ENCODE data around the gene C6orf47. TPM values are rescaled to one million over a fixed set of nuclear protein-coding genes. Genes with fewer than 3 reads are reported as not detected.

C6orf47 gene
- total and polyA plus RNA-seq, 2 donors from 2014 or later: 25.5 to 26.5 TPM

DNA sequence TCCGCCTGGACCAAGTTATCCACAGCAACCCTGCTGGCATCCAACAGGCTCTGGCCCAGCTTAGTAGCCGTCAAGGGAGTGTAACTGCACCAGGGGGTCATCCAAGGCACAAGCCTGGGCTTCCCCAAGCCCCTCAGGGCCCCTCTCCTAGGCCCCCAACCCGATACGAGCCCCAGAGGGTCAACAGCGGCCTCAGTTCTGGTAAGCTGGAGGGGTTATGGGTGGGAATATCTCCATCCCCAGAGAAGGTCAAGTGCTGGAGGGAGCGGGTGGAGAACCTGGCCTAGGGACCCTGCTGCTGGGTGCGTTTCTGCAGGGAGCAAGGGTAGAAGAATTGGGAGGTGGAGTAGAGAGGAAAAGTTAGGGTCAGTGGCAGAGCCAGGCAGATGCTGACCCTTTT is 27.1 kb downstream of the C6orf47 start:
- DNase-seq (no peak), FAIRE-seq (no peak)
- no peak overlapping the region for H3K27ac ChIP-seq (ENCODE audit: low read depth in 2 of 2, low read length in 2 of 2)
- peaks cover 12 to 77% (median 34%) of the 10 kb centered on the region in 3 donors for H3K36me3 ChIP-seq (ENCODE audit: control insufficient read depth in 2 of 3, insufficient read depth in 3 of 3, low read length in 3 of 3)
- intact Hi-C loops (cut with DNase I): no loop called here
- H3K4me1 ChIP-seq (ENCODE audit: control insufficient read depth in 2 of 3, insufficient read depth in 2 of 3, low read depth in 1 of 3, low read length in 3 of 3): no peaks in the 10 kb centered on the region
- no peak overlapping the region for H3K4me3 ChIP-seq (ENCODE audit: low read length in 3 of 3)
- TF ChIP-seq, protein P1, sequence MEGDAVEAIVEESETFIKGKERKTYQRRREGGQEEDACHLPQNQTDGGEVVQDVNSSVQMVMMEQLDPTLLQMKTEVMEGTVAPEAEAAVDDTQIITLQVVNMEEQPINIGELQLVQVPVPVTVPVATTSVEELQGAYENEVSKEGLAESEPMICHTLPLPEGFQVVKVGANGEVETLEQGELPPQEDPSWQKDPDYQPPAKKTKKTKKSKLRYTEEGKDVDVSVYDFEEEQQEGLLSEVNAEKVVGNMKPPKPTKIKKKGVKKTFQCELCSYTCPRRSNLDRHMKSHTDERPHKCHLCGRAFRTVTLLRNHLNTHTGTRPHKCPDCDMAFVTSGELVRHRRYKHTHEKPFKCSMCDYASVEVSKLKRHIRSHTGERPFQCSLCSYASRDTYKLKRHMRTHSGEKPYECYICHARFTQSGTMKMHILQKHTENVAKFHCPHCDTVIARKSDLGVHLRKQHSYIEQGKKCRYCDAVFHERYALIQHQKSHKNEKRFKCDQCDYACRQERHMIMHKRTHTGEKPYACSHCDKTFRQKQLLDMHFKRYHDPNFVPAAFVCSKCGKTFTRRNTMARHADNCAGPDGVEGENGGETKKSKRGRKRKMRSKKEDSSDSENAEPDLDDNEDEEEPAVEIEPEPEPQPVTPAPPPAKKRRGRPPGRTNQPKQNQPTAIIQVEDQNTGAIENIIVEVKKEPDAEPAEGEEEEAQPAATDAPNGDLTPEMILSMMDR (IDR thresholded peaks at IDR 0.05; ENCODE audit: borderline replicate concordance, extremely low read depth, insufficient read depth): no peak
- no peak overlapping the region for H3K9ac ChIP-seq (ENCODE audit: low read length in 3 of 3)
- H3K27me3 ChIP-seq (ENCODE audit: control insufficient read depth, insufficient read depth, low read length): no peaks in the 10 kb centered on the region
- H3K9me3 ChIP-seq (ENCODE audit: control insufficient read depth in 2 of 3, insufficient read depth in 1 of 3, low read length in 3 of 3): no peaks in the 10 kb centered on the region

DNA sequence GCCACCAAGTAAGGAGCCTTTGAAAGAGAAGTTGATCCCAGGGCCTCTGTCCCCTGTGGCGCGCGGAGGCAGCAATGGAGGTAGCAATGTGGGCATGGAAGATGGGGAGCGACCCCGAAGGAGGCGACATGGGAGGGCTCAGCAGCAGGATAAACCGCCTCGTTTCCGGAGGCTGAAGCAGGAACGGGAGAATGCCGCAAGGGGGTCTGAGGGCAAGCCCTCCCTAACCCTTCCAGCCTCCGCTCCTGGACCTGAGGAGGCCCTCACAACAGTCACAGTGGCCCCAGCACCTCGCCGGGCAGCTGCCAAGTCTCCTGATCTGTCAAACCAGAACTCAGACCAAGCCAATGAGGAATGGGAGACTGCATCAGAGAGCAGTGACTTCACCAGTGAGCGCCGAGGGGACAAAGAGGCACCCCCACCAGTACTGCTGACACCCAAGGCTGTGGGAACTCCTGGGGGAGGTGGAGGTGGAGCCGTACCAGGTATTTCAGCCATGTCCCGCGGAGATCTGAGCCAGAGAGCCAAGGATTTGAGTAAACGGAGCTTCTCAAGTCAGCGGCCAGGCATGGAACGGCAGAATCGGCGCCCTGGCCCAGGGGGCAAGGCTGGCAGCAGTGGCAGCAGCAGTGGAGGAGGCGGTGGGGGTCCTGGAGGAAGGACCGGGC is 28.2 kb downstream of the C6orf47 start:
- Histone ChIP-seq H3K4me3 (ENCODE audit: low read length in 3 of 3) (no peak overlapping the region), H3K9me3 (ENCODE audit: control insufficient read depth in 2 of 3, insufficient read depth in 1 of 3, low read length in 3 of 3) (no peaks in the 10 kb centered on the region), H3K36me3 (ENCODE audit: control insufficient read depth in 2 of 3, insufficient read depth in 3 of 3, low read length in 3 of 3) (peaks cover 15 to 78% (median 41%) of the 10 kb centered on the region in 3 donors), H3K27ac (ENCODE audit: low read depth in 2 of 2, low read length in 2 of 2) (no peak overlapping the region), H3K4me1 (ENCODE audit: control insufficient read depth in 2 of 3, insufficient read depth in 2 of 3, low read depth in 1 of 3, low read length in 3 of 3) (no peaks in the 10 kb centered on the region), H3K9ac (ENCODE audit: low read length in 3 of 3) (no peak overlapping the region), H3K27me3 (ENCODE audit: control insufficient read depth, insufficient read depth, low read length) (no peaks in the 10 kb centered on the region)
- intact Hi-C loops (cut with DNase I): no loop called here
- DNase-seq: no peak
- no peak for FAIRE-seq
- TF ChIP-seq, protein P1 (IDR thresholded peaks at IDR 0.05; ENCODE audit: borderline replicate concordance, extremely low read depth, insufficient read depth): no peak

DNA sequence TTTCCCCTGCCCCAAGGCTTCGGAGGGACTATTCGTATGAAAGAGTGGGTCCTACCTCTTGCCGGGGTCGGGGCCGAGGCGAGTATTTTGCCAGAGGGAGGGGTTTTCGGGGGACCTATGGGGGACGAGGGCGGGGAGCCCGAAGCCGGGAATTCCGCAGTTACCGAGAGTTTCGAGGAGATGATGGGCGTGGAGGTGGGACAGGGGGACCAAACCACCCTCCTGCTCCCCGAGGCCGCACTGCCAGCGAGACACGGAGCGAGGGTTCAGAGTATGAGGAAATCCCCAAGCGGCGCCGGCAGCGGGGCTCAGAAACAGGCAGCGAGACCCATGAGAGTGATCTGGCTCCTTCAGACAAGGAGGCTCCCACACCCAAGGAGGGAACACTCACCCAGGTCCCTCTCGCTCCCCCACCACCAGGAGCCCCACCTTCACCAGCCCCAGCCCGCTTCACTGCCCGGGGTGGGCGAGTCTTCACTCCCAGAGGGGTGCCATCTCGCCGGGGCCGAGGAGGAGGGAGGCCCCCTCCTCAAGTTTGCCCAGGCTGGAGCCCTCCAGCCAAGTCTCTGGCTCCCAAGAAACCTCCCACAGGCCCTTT is 28.8 kb downstream of the C6orf47 start:
- H3K4me1 ChIP-seq (ENCODE audit: control insufficient read depth in 2 of 3, insufficient read depth in 2 of 3, low read depth in 1 of 3, low read length in 3 of 3): no peaks in the 10 kb centered on the region
- intact Hi-C loops (cut with DNase I): no loop called here
- peaks cover 17 to 79% (median 41%) of the 10 kb centered on the region in 3 donors for H3K36me3 ChIP-seq (ENCODE audit: control insufficient read depth in 2 of 3, insufficient read depth in 3 of 3, low read length in 3 of 3)
- no peak overlapping the region for H3K27ac ChIP-seq (ENCODE audit: low read depth in 2 of 2, low read length in 2 of 2)
- no peak for FAIRE-seq
- no peaks in the 10 kb centered on the region for H3K27me3 ChIP-seq (ENCODE audit: control insufficient read depth, insufficient read depth, low read length)
- no peak overlapping the region for H3K4me3 ChIP-seq (ENCODE audit: low read length in 3 of 3)
- DNase-seq: peak in 1 of 5 donors; percentile 80
- H3K9me3 ChIP-seq (ENCODE audit: control insufficient read depth in 2 of 3, insufficient read depth in 1 of 3, low read length in 3 of 3): no peaks in the 10 kb centered on the region
- TF ChIP-seq, protein P1 (IDR thresholded peaks at IDR 0.05; ENCODE audit: borderline replicate concordance, extremely low read depth, insufficient read depth): no peak
- no peak overlapping the region for H3K9ac ChIP-seq (ENCODE audit: low read length in 3 of 3)

Data from kidney (tissue), 14 donors.